ENCODE measurements around the gene RNF112. TPM values are rescaled to one million over a fixed set of nuclear protein-coding genes. Genes with fewer than 3 reads are reported as not detected.

The RNF112 gene
- total and polyA plus RNA-seq, 2 of the 8 experiments (the other 6 are each of a cell fraction or from before 2014, with no cell fraction given) = 1.1 to 2.2 TPM

GRCh38 chr17:19362277-19363113 is 48.5 kb upstream of the RNF112 start, which contains the start of gene B9D1 (continued):
- TF ChIP-seq JUN (IDR thresholded peaks at IDR 0.05; ENCODE audit: low read depth, low read length) (no peak), TAF1 (IDR thresholded peaks at IDR 0.05; ENCODE audit: low read depth, low read length) (peak; percentile 62), EZH2 (IDR thresholded peaks at IDR 0.05; ENCODE audit: low read depth, low read length, severe bottlenecking) (no peak), SRF (IDR thresholded peaks at IDR 0.05; ENCODE audit: low read depth, low read length) (no peak), FOSL1 (IDR thresholded peaks at IDR 0.05; ENCODE audit: insufficient read depth, low read depth, low read length) (no peak), YY1 (IDR thresholded peaks at IDR 0.05; ENCODE audit: low read depth, low read length) (peak; percentile 30; the same call in 1 of the 2 replicates), EGR1 (IDR thresholded peaks at IDR 0.05; ENCODE audit: borderline replicate concordance, low read depth, low read length) (no peak), NANOG (IDR thresholded peaks at IDR 0.05; ENCODE audit: insufficient read depth, low read depth, low read length, poor library complexity, severe bottlenecking) (no peak), CBX5 (IDR thresholded peaks at IDR 0.05; ENCODE audit: low read depth, low read length) (no peak), SAP30 (IDR thresholded peaks at IDR 0.05; ENCODE audit: insufficient read depth, insufficient replicate concordance, low read length) (no peak), RNF2 (IDR thresholded peaks at IDR 0.05; ENCODE audit: borderline replicate concordance, low read depth, low read length, missing control alignments, poor library complexity, severe bottlenecking) (no peak), KDM4A (IDR thresholded peaks at IDR 0.05; ENCODE audit: low read depth, low read length, severe bottlenecking) (peak; percentile 82), RBBP5 (IDR thresholded peaks at IDR 0.05; ENCODE audit: borderline replicate concordance, low read depth, low read length) (peak; percentile 77)

Data from H1 (cell line).